ENCODE results near the gene FAM131C.
A peak's percentile ranks its signal among the peaks of the same experiment; 100 is the strongest.

Gene FAM131C

DNA sequence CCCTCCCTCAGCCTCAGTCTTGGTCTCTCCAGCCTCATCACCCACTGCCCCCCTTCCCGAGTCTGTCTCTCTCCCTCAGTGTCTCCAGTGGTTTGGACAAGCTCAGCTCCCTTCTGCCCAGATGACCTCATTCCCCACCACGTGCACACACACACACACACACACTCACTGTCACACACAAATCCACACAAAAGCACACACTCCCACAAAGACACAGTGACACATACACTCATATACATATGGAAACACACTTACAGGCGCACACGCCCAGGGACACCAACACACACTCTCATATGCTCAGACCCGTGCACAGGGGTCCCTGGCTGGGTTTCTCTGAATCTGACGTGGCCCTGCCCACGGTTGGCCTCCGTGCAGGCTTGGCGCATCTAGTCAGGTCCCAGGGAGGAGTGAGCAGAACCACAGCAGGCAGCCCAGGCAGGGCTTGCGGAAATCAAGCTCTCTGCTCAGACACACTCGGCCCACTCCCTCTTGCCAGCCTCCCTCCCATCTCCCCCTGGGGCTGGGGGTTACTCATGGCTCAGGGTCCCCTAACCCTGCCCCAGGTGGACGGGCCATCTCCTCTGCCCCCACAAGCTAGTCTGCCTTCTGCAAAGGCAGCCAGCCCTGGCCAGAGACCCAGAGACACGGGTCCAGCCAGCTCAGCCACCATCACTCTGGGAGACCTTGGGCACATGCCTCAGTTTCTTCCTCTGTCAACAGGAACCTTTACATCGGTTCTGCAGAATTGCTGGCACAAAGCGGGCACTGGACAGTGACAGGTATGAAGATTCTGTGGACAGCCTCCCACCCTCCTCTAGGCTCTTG is 38.5 kb upstream of the FAM131C start (continued):
- TF ChIP-seq ZNF146 (tag by site-specific recombination; IDR thresholded peaks at IDR 0.05) (no peak), HOXC10 (CRISPR knock-in tag; IDR thresholded peaks at IDR 0.05) (no peak), ZNF510 (tag by site-specific recombination; IDR thresholded peaks at IDR 0.05; ENCODE audit: insufficient replicate concordance) (no peak), ZNF626 (tag by site-specific recombination; IDR thresholded peaks at IDR 0.05) (no peak), ZNF2 (tag by site-specific recombination; IDR thresholded peaks at IDR 0.05) (peak; percentile 33; the same call in 1 of the 2 replicates), TCF7L2 (IDR thresholded peaks at IDR 0.05; ENCODE audit: borderline replicate concordance, low read depth, low read length) (no peak), ZNF223 (tag by site-specific recombination; IDR thresholded peaks at IDR 0.05) (0 out of 2 replicates have a peak, but pooled peaks have one; percentile 30), ZNF76 (tag by site-specific recombination; IDR thresholded peaks at IDR 0.05; ENCODE audit: borderline replicate concordance, low read depth) (no peak), KLF7 (tag by site-specific recombination; IDR thresholded peaks at IDR 0.05; ENCODE audit: borderline replicate concordance) (no peak), ZNF426 (tag by site-specific recombination; IDR thresholded peaks at IDR 0.05) (no peak), BCL11A (tag by site-specific recombination; IDR thresholded peaks at IDR 0.05; ENCODE audit: low read depth) (no peak; the same call in 1 of the 2 replicates), SP3 (tag by site-specific recombination; IDR thresholded peaks at IDR 0.05) (no peak), ZNF19 (tag by site-specific recombination; IDR thresholded peaks at IDR 0.05; ENCODE audit: low read depth) (no peak), ZFHX2 (tag by site-specific recombination; conservative IDR thresholded peaks at IDR 0.05) (peak; percentile 97), ZNF747 (tag by site-specific recombination; IDR thresholded peaks at IDR 0.05) (peak; percentile 78; the same call in 1 of the 2 replicates), ZNF623 (tag by site-specific recombination; IDR thresholded peaks at IDR 0.05) (peak; percentile 17; the same call in 1 of the 2 replicates), ZNF677 (tag by site-specific recombination; IDR thresholded peaks at IDR 0.05) (no peak), ZNF768 (tag by site-specific recombination; IDR thresholded peaks at IDR 0.05) (no peak), MYNN (tag by site-specific recombination; IDR thresholded peaks at IDR 0.05; ENCODE audit: borderline replicate concordance) (no peak), ZNF335 (tag by site-specific recombination; conservative IDR thresholded peaks at IDR 0.05) (0 out of 2 replicates have a peak, but pooled peaks have one; percentile 18), ZNF23 (tag by site-specific recombination; IDR thresholded peaks at IDR 0.05; ENCODE audit: borderline replicate concordance) (no peak)
- TF ChIP-seq, protein P1, sequence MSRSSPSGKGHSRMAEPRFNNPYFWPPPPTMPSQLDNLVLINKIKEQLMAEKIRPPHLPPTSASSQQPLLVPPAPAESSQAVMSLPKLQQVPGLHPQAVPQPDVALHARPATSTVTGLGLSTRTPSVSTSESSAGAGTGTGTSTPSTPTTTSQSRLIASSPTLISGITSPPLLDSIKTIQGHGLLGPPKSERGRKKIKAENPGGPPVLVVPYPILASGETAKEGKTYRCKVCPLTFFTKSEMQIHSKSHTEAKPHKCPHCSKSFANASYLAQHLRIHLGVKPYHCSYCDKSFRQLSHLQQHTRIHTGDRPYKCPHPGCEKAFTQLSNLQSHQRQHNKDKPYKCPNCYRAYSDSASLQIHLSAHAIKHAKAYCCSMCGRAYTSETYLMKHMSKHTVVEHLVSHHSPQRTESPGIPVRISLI (tag by site-specific recombination; IDR thresholded peaks at IDR 0.05): no peak
- TF ChIP-seq, protein P2, sequence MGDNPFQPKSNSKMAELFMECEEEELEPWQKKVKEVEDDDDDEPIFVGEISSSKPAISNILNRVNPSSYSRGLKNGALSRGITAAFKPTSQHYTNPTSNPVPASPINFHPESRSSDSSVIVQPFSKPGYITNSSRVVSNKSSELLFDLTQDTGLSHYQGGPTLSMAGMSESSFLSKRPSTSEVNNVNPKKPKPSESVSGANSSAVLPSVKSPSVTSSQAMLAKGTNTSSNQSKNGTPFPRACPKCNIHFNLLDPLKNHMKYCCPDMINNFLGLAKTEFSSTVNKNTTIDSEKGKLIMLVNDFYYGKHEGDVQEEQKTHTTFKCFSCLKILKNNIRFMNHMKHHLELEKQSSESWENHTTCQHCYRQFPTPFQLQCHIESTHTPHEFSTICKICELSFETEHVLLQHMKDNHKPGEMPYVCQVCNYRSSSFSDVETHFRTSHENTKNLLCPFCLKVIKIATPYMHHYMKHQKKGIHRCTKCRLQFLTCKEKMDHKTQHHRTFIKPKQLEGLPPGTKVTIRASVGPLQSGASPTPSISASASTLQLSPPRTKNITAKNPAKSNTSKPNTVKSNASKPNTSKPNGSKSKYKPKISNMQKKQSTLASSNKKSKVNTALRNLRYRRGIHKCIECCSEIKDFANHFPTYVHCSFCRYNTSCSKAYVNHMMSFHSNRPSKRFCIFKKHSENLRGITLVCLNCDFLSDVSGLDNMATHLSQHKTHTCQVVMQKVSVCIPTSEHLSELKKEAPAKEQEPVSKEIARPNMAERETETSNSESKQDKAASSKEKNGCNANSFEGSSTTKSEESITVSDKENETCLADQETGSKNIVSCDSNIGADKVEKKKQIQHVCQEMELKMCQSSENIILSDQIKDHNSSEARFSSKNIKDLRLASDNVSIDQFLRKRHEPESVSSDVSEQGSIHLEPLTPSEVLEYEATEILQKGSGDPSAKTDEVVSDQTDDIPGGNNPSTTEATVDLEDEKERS (tag by site-specific recombination; IDR thresholded peaks at IDR 0.05): no peak
- TF ChIP-seq, protein P3, sequence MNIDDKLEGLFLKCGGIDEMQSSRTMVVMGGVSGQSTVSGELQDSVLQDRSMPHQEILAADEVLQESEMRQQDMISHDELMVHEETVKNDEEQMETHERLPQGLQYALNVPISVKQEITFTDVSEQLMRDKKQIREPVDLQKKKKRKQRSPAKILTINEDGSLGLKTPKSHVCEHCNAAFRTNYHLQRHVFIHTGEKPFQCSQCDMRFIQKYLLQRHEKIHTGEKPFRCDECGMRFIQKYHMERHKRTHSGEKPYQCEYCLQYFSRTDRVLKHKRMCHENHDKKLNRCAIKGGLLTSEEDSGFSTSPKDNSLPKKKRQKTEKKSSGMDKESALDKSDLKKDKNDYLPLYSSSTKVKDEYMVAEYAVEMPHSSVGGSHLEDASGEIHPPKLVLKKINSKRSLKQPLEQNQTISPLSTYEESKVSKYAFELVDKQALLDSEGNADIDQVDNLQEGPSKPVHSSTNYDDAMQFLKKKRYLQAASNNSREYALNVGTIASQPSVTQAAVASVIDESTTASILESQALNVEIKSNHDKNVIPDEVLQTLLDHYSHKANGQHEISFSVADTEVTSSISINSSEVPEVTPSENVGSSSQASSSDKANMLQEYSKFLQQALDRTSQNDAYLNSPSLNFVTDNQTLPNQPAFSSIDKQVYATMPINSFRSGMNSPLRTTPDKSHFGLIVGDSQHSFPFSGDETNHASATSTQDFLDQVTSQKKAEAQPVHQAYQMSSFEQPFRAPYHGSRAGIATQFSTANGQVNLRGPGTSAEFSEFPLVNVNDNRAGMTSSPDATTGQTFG (tag by site-specific recombination; IDR thresholded peaks at IDR 0.05; ENCODE audit: borderline replicate concordance): no peak
- TF ChIP-seq, protein P4, sequence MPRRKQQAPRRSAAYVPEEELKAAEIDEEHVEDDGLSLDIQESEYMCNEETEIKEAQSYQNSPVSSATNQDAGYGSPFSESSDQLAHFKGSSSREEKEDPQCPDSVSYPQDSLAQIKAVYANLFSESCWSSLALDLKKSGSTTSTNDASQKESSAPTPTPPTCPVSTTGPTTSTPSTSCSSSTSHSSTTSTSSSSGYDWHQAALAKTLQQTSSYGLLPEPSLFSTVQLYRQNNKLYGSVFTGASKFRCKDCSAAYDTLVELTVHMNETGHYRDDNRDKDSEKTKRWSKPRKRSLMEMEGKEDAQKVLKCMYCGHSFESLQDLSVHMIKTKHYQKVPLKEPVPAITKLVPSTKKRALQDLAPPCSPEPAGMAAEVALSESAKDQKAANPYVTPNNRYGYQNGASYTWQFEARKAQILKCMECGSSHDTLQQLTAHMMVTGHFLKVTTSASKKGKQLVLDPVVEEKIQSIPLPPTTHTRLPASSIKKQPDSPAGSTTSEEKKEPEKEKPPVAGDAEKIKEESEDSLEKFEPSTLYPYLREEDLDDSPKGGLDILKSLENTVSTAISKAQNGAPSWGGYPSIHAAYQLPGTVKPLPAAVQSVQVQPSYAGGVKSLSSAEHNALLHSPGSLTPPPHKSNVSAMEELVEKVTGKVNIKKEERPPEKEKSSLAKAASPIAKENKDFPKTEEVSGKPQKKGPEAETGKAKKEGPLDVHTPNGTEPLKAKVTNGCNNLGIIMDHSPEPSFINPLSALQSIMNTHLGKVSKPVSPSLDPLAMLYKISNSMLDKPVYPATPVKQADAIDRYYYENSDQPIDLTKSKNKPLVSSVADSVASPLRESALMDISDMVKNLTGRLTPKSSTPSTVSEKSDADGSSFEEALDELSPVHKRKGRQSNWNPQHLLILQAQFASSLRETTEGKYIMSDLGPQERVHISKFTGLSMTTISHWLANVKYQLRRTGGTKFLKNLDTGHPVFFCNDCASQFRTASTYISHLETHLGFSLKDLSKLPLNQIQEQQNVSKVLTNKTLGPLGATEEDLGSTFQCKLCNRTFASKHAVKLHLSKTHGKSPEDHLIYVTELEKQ (tag by site-specific recombination; IDR thresholded peaks at IDR 0.05; ENCODE audit: borderline replicate concordance): no peak
- TF ChIP-seq, protein P5, sequence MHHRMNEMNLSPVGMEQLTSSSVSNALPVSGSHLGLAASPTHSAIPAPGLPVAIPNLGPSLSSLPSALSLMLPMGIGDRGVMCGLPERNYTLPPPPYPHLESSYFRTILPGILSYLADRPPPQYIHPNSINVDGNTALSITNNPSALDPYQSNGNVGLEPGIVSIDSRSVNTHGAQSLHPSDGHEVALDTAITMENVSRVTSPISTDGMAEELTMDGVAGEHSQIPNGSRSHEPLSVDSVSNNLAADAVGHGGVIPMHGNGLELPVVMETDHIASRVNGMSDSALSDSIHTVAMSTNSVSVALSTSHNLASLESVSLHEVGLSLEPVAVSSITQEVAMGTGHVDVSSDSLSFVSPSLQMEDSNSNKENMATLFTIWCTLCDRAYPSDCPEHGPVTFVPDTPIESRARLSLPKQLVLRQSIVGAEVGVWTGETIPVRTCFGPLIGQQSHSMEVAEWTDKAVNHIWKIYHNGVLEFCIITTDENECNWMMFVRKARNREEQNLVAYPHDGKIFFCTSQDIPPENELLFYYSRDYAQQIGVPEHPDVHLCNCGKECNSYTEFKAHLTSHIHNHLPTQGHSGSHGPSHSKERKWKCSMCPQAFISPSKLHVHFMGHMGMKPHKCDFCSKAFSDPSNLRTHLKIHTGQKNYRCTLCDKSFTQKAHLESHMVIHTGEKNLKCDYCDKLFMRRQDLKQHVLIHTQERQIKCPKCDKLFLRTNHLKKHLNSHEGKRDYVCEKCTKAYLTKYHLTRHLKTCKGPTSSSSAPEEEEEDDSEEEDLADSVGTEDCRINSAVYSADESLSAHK (tag by site-specific recombination; IDR thresholded peaks at IDR 0.05): no peak
